ENCODE data around the gene RACK1. TPM values are rescaled to one million over a fixed set of nuclear protein-coding genes. Genes with fewer than 3 reads are reported as not detected.

Gene RACK1
- total and polyA plus RNA-seq, 4 donors: 310 to 2,255 (median 940) TPM

- TF ChIP-seq CTCF (IDR thresholded peaks at IDR 0.05; ENCODE audit: low read depth, low read length, missing input control) (no peak), EGR1 (IDR thresholded peaks at IDR 0.05; ENCODE audit: low read depth in 2 of 2) (no peak)
These were observed 30.8 kb downstream of the RACK1 start (continued) for GRCh38 chr5:181212934-181213333.

GRCh38 chr5:181212080-181212479 lies 31.6 kb downstream of the RACK1 start:
- Histone ChIP-seq H3K27me3 (ENCODE audit: control insufficient read depth in 4 of 4, insufficient read depth in 4 of 4, low read length in 3 of 4) (no peaks in the 10 kb centered on the region), H3K4me1 (ENCODE audit: control insufficient read depth in 4 of 4, insufficient read depth in 4 of 4, low read length in 3 of 4) (peaks cover 0 to 9% (median 5%) of the 10 kb centered on the region in 4 donors), H3K27ac (ENCODE audit: low read depth in 1 of 2, low read length in 2 of 2) (no peak overlapping the region), H3K4me3 (ENCODE audit: low read depth in 1 of 3, low read length in 3 of 3) (no peak overlapping the region), H3K9ac (ENCODE audit: low read depth in 1 of 2, low read length in 2 of 2) (no peak overlapping the region), H3K9me3 (ENCODE audit: control insufficient read depth in 4 of 4, low read length in 3 of 4) (no peaks in the 10 kb centered on the region), H3K36me3 (ENCODE audit: control insufficient read depth in 4 of 4, insufficient read depth in 3 of 4, low read depth in 1 of 4, low read length in 3 of 4) (no peaks in the 10 kb centered on the region)
- WGBS: 92% methylated on average over 6 of the region's 6 CpGs
- no peak for DNase-seq (ENCODE audit: low spot score)
- no peak for TF ChIP-seq TAF1 (conservative IDR thresholded peaks at IDR 0.05)
- TF ChIP-seq CTCF (IDR thresholded peaks at IDR 0.05; ENCODE audit: low read depth, low read length, missing input control): no peak
- no peak for TF ChIP-seq ATF3 (IDR thresholded peaks at IDR 0.05)
- TF ChIP-seq REST (IDR thresholded peaks at IDR 0.05): no peak
- TF ChIP-seq EGR1 (IDR thresholded peaks at IDR 0.05; ENCODE audit: low read depth in 2 of 2): no peak
- no peak for TF ChIP-seq RXRA (IDR thresholded peaks at IDR 0.05)
- no peak for TF ChIP-seq SP1 (IDR thresholded peaks at IDR 0.05)
- TF ChIP-seq FOXA2 (IDR thresholded peaks at IDR 0.05): no peak
- no peak for TF ChIP-seq RAD21 (IDR thresholded peaks at IDR 0.05)
- no peak for TF ChIP-seq FOXA1 (IDR thresholded peaks at IDR 0.05)
- no peak for TF ChIP-seq YY1 (IDR thresholded peaks at IDR 0.05)
- no peak for TF ChIP-seq NR2F2 (IDR thresholded peaks at IDR 0.05)
- TF ChIP-seq MAX (IDR thresholded peaks at IDR 0.05): no peak
- no peak for TF ChIP-seq GABPA (IDR thresholded peaks at IDR 0.05 in 1 of 2, conservative IDR thresholded peaks at IDR 0.05 in 1 of 2)
- TF ChIP-seq HNF4G (IDR thresholded peaks at IDR 0.05): no peak
- TF ChIP-seq ZBTB33 (IDR thresholded peaks at IDR 0.05): no peak
- TF ChIP-seq JUND (IDR thresholded peaks at IDR 0.05): no peak

All from liver (tissue), 9 donors.